ENCODE measurements around the gene ABHD17A.

- TF ChIP-seq MAX (IDR thresholded peaks at IDR 0.05) (no peak), NFIC (IDR thresholded peaks at IDR 0.05) (no peak), YY1 (IDR thresholded peaks at IDR 0.05; ENCODE audit: low read depth) (no peak), EP300 (IDR thresholded peaks at IDR 0.05; ENCODE audit: borderline replicate concordance) (no peak), TAF1 (IDR thresholded peaks at IDR 0.05; ENCODE audit: low read depth) (no peak)
Observed at GRCh38 chr19:1852581-1853128, 32.6 kb downstream of the ABHD17A start.

Measured in Ishikawa (cell line).